SU-DHL-6 (cell line): Measurements from ENCODE around the gene UXS1.

Source experiments
- EZH2phosphoT487 ChIP-seq: fragments of 200-600 bp; sonication (generic), shearing (Covaris generic); conservative IDR thresholded peaks from 2 replicates; pipeline ENCODE4 v1.6.1; 2018; ENCODE audit warnings: mild to moderate bottlenecking, antibody characterized with exemption, low read length, moderate library complexity, mixed read lengths
- TF ChIP-seq, protein P1 (sequence below): fragments of 200-600 bp; sonication (generic); IDR thresholded peaks from one replicate; pipeline ENCODE4 v1.5.1; 2017; ENCODE audit warnings: antibody characterized with exemption, mild to moderate bottlenecking, low read length, moderate library complexity; ENCODE audit not compliant: insufficient read depth, poor library complexity, severe bottlenecking

DNA sequence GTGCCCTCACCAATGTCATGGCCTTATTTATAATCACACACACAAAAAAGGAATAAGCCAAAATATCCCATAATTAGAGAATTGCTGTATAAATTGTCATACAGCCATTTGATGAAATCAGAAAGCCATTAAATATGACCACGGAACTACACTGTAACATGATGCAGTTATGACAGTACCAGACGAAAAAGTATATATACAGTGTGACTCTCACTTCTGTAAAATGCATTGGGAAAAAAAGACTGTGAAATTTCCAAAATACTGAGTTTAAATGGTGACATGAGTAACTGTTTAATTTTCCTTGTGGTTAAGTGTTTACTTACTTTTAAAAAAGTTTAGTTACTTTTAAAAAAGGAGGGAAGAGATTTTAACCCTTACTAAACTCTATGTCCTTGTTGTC, 25.4 kb downstream of the UXS1 start:
- TF ChIP-seq, protein P1, sequence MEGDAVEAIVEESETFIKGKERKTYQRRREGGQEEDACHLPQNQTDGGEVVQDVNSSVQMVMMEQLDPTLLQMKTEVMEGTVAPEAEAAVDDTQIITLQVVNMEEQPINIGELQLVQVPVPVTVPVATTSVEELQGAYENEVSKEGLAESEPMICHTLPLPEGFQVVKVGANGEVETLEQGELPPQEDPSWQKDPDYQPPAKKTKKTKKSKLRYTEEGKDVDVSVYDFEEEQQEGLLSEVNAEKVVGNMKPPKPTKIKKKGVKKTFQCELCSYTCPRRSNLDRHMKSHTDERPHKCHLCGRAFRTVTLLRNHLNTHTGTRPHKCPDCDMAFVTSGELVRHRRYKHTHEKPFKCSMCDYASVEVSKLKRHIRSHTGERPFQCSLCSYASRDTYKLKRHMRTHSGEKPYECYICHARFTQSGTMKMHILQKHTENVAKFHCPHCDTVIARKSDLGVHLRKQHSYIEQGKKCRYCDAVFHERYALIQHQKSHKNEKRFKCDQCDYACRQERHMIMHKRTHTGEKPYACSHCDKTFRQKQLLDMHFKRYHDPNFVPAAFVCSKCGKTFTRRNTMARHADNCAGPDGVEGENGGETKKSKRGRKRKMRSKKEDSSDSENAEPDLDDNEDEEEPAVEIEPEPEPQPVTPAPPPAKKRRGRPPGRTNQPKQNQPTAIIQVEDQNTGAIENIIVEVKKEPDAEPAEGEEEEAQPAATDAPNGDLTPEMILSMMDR, result no peak
- no peak for TF ChIP-seq EZH2phosphoT487
